ENCODE measurements around the gene KLHL34.

KLHL34 gene

GRCh38 chrX:21655901-21656586, 2.1 kb downstream of the KLHL34 start:
- peak; percentile 29 for DNase-seq

GRCh38 chrX:21645886-21646285, 12.2 kb downstream of the KLHL34 start:
- DNase-seq: peak; percentile 64

GRCh38 chrX:21645431-21645830, 12.7 kb downstream of the KLHL34 start:
- DNase-seq: no peak

- no peak for DNase-seq
Measured at GRCh38 chrX:21639775-21640174, 18.4 kb downstream of the KLHL34 start.

GRCh38 chrX:21638311-21638710, 19.8 kb downstream of the KLHL34 start:
- DNase-seq: no peak

GRCh38 chrX:21632027-21632426, 26.1 kb downstream of the KLHL34 start:
- peak; percentile 25 for DNase-seq

GRCh38 chrX:21623778-21624501, 34.2 kb downstream of the KLHL34 start:
- DNase-seq: no peak

- DNase-seq: no peak
Measured at GRCh38 chrX:21620234-21620633, 37.9 kb downstream of the KLHL34 start.

GRCh38 chrX:21616386-21616785, 41.7 kb downstream of the KLHL34 start:
- no peak for DNase-seq

- no peak for DNase-seq
Measured at GRCh38 chrX:21612154-21612553, 46.0 kb downstream of the KLHL34 start.

GRCh38 chrX:21610168-21610567, 48.0 kb downstream of the KLHL34 start:
- DNase-seq: no peak

GRCh38 chrX:21606002-21606401, 52.1 kb downstream of the KLHL34 start:
- DNase-seq: peak; percentile 0

Data from eye (tissue), 1 donor.